ENCODE results near the gene FBN3.

DNA sequence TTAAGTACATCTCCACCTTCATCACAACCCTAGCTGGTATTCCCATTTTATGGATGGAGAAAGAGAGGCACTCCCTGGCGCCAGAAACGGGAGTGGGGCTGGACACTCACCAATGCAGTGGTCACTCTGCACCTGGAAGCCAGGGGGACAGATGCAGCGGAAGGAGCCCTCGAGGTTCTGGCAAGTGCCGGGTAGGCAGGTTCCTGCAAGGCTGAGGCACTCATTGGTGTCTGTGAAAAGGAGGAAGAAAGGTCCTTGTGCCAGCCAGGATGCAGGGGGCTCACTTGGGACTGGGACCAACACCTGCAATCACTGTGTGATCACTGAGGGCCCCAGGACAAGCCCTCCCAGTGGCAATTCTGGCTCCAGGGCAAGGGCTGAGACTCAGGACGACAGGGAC is 55.1 kb downstream of the FBN3 start:
- TF ChIP-seq, protein P1, sequence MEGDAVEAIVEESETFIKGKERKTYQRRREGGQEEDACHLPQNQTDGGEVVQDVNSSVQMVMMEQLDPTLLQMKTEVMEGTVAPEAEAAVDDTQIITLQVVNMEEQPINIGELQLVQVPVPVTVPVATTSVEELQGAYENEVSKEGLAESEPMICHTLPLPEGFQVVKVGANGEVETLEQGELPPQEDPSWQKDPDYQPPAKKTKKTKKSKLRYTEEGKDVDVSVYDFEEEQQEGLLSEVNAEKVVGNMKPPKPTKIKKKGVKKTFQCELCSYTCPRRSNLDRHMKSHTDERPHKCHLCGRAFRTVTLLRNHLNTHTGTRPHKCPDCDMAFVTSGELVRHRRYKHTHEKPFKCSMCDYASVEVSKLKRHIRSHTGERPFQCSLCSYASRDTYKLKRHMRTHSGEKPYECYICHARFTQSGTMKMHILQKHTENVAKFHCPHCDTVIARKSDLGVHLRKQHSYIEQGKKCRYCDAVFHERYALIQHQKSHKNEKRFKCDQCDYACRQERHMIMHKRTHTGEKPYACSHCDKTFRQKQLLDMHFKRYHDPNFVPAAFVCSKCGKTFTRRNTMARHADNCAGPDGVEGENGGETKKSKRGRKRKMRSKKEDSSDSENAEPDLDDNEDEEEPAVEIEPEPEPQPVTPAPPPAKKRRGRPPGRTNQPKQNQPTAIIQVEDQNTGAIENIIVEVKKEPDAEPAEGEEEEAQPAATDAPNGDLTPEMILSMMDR (IDR thresholded peaks at IDR 0.05; ENCODE audit: low read length) = no peak
- TF ChIP-seq EZH2 (IDR thresholded peaks at IDR 0.05; ENCODE audit: borderline replicate concordance, low read length) = no peak

Data from OCI-LY1 (cell line).